GM18861 (cell line): ENCODE data around the gene HMCN1.

Experiments used
- ATAC-seq: cut with Tn5 transposase; IDR thresholded peaks from one replicate; pipeline ENCODE4 v1.9.1; 2021; ENCODE audit not compliant: unreplicated experiment

Gene HMCN1

GRCh38 chr1:186215636-186216035 is 481.4 kb downstream of the HMCN1 start:
- no peak for ATAC-seq

GRCh38 chr1:186218654-186219352 is 484.6 kb downstream of the HMCN1 start:
- peak; percentile 96 for ATAC-seq

- no peak for ATAC-seq
Measured at GRCh38 chr1:186220067-186220466, 485.9 kb downstream of the HMCN1 start.

GRCh38 chr1:186220911-186221310 is 486.7 kb downstream of the HMCN1 start:
- no peak for ATAC-seq

GRCh38 chr1:186225096-186225495 is 490.9 kb downstream of the HMCN1 start:
- no peak for ATAC-seq

GRCh38 chr1:186228749-186229148 is 494.6 kb downstream of the HMCN1 start:
- ATAC-seq, result no peak

- no peak for ATAC-seq
Measured at GRCh38 chr1:186231861-186232436, 497.8 kb downstream of the HMCN1 start.

- ATAC-seq, result no peak
Measured at GRCh38 chr1:186234976-186235686, 500.9 kb downstream of the HMCN1 start.

GRCh38 chr1:186235696-186236095 is 501.5 kb downstream of the HMCN1 start:
- ATAC-seq, result no peak

GRCh38 chr1:186236921-186237320 is 502.7 kb downstream of the HMCN1 start:
- no peak for ATAC-seq

- no peak for ATAC-seq
Measured at GRCh38 chr1:186239171-186239570, 505.0 kb downstream of the HMCN1 start.

GRCh38 chr1:186240436-186240835 is 506.2 kb downstream of the HMCN1 start:
- ATAC-seq, result no peak
